Liver (tissue), 9 donors: Measurements from ENCODE around the gene SPATA2L. TPM values are rescaled to one million over a fixed set of nuclear protein-coding genes. Genes with fewer than 3 reads are reported as not detected.

Experiments used
- DNase-seq: peaks from one replicate; pipeline ENCODE4 v3.0.0-alpha.2; 2017; ENCODE audit warnings: low spot score
- H3K27ac ChIP-seq, 2 donors: one replicate each; pipeline ENCODE4 v1.7.0; 2013; ENCODE audit warnings: inconsistent platforms in 2 of 2, low read length in 2 of 2, control low read depth in 1 of 2, low read depth in 1 of 2, mild to moderate bottlenecking in 1 of 2
- H3K27me3 ChIP-seq, 4 donors: one replicate each; pipeline versions ENCODE4 v1.6.1 to v1.7.0; 2013; ENCODE audit warnings: low read length in 3 of 4, inconsistent platforms in 1 of 4, mild to moderate bottlenecking in 1 of 4, moderate library complexity in 1 of 4; ENCODE audit not compliant: control insufficient read depth in 4 of 4, insufficient read depth in 4 of 4
- H3K36me3 ChIP-seq, 4 donors: one replicate each; pipeline versions ENCODE4 v1.6.1 to v1.7.0; 2013; ENCODE audit warnings: low read length in 3 of 4, mild to moderate bottlenecking in 3 of 4, low read depth in 1 of 4, moderate library complexity in 1 of 4; ENCODE audit not compliant: control insufficient read depth in 4 of 4, insufficient read depth in 3 of 4
- H3K4me1 ChIP-seq, 4 donors: one replicate each; pipeline versions ENCODE4 v1.6.1 to v1.7.0; 2013; ENCODE audit warnings: low read length in 3 of 4, mild to moderate bottlenecking in 3 of 4, moderate library complexity in 1 of 4; ENCODE audit not compliant: control insufficient read depth in 4 of 4, insufficient read depth in 4 of 4
- H3K4me3 ChIP-seq, 3 donors: one replicate each; pipeline versions ENCODE4 v1.6.1 to v1.7.0; 2013; ENCODE audit warnings: low read length in 3 of 3, control low read depth in 1 of 3, low read depth in 1 of 3, mild to moderate bottlenecking in 1 of 3
- H3K9ac ChIP-seq, 2 donors: one replicate each; pipeline ENCODE4 v1.7.0; 2013; ENCODE audit warnings: low read length in 2 of 2, mild to moderate bottlenecking in 2 of 2, moderate library complexity in 2 of 2, control low read depth in 1 of 2, low read depth in 1 of 2
- H3K9me3 ChIP-seq, 4 donors: one replicate each; pipeline versions ENCODE4 v1.6.1 to v1.7.0; 2013; ENCODE audit warnings: low read length in 3 of 4; ENCODE audit not compliant: control insufficient read depth in 4 of 4
- EGR1 ChIP-seq, 2 donors: IDR thresholded peaks; 2 replicates each; pipeline ENCODE4 v1.6.1; 2016 to 2018; ENCODE audit warnings: antibody characterized with exemption in 2 of 2, low read depth in 2 of 2
- FOXA1 ChIP-seq: IDR thresholded peaks from 2 replicates; pipeline ENCODE4 v1.6.1; 2016; ENCODE audit warnings: antibody characterized with exemption
- FOXA2 ChIP-seq: IDR thresholded peaks from 2 replicates; pipeline ENCODE4 v1.6.1; 2016; ENCODE audit warnings: antibody characterized with exemption
- GABPA ChIP-seq, 2 donors: IDR thresholded peaks in 1 of 2; conservative IDR thresholded peaks in 1 of 2; 2 replicates each; pipeline ENCODE4 v1.6.1; 2016; ENCODE audit warnings: antibody characterized with exemption in 2 of 2, mild to moderate bottlenecking in 1 of 2, moderate library complexity in 1 of 2
- HNF4A ChIP-seq, 2 donors: conservative IDR thresholded peaks; 2 replicates each; pipeline ENCODE4 v1.6.1; 2016; ENCODE audit warnings: antibody characterized with exemption in 2 of 2, mild to moderate bottlenecking in 2 of 2
- HNF4G ChIP-seq: IDR thresholded peaks from 2 replicates; pipeline ENCODE4 v1.6.1; 2016; ENCODE audit warnings: antibody characterized with exemption
- JUND ChIP-seq, 2 donors: IDR thresholded peaks; 2 replicates each; pipeline ENCODE4 v1.6.1; 2016; ENCODE audit warnings: antibody characterized with exemption in 2 of 2
- RAD21 ChIP-seq, 2 donors: IDR thresholded peaks; 2 replicates each; pipeline ENCODE4 v1.6.1; 2016; ENCODE audit warnings: antibody characterized with exemption in 2 of 2, mild to moderate bottlenecking in 2 of 2
- RXRA ChIP-seq, 2 donors: IDR thresholded peaks; 2 replicates each; pipeline ENCODE4 v1.6.1; 2017 to 2018; ENCODE audit warnings: antibody characterized with exemption in 2 of 2, mild to moderate bottlenecking in 1 of 2
- SP1 ChIP-seq: IDR thresholded peaks from 2 replicates; pipeline ENCODE4 v1.6.1; 2018; ENCODE audit warnings: antibody characterized with exemption, mild to moderate bottlenecking
- TAF1 ChIP-seq: conservative IDR thresholded peaks from 2 replicates; pipeline ENCODE4 v1.6.1; 2016; ENCODE audit warnings: antibody characterized with exemption, mild to moderate bottlenecking
- YY1 ChIP-seq: IDR thresholded peaks from 2 replicates; pipeline ENCODE4 v1.6.1; 2016; ENCODE audit warnings: antibody characterized with exemption, mild to moderate bottlenecking
- WGBS: extraction: QIAGEN DNeasy Blood & Tissue Kit; methylation state at CpG from one replicate; pipeline ENCODE4 v1.1.7; 2013; 5-methylcytosine and 5-hydroxymethylcytosine counted together
- polyA plus RNA-seq, 2 donors: library from polyadenylated mRNA; stranded (reverse) in 1 of 2; unstranded in 1 of 2; fragments of 200-250 nt in 1 of 2; fragments of >200 nt in 1 of 2; fragmentation: Nextera tagmentation in 1 of 2; extraction: Ambion mirVana in 1 of 2; gene quantifications; one replicate each; pipeline versions ENCODE4 v1.2.1 to v1.2.3, GENCODE V29; 2013 to 2015
- total RNA-seq, 2 donors: library from RNA; depleted of rRNA; stranded (reverse); fragments of >200 nt; gene quantifications; one replicate each; pipeline ENCODE4 v1.2.3, GENCODE V29; 2014
- TF ChIP-seq, protein P1 (sequence below): IDR thresholded peaks from 2 replicates; pipeline ENCODE4 v1.6.1; 2016; ENCODE audit warnings: antibody characterized with exemption
- TF ChIP-seq, protein P2 (sequence below): IDR thresholded peaks from 2 replicates; pipeline ENCODE4 v1.6.1; 2016; ENCODE audit warnings: antibody characterized with exemption
- TF ChIP-seq, protein P3 (sequence below): fragments of 150-350 bp; IDR thresholded peaks from 2 replicates; pipeline ENCODE4 v1.5.1; 2017; ENCODE audit warnings: improper control_type of control experiment, low read depth, low read length; ENCODE audit not compliant: missing input control
- TF ChIP-seq, protein P4 (sequence below): IDR thresholded peaks from 2 replicates; pipeline ENCODE4 v1.6.1; 2016; ENCODE audit warnings: antibody characterized with exemption, mild to moderate bottlenecking
- donor health status: healthy.
- donor health status: healthy.
- donor health status: healthy.
- donor health status: healthy.
- donor health status: healthy.

SPATA2L gene
- total and polyA plus RNA-seq, 4 donors: 4.6 to 11.3 (median 6.9) TPM

DNA sequence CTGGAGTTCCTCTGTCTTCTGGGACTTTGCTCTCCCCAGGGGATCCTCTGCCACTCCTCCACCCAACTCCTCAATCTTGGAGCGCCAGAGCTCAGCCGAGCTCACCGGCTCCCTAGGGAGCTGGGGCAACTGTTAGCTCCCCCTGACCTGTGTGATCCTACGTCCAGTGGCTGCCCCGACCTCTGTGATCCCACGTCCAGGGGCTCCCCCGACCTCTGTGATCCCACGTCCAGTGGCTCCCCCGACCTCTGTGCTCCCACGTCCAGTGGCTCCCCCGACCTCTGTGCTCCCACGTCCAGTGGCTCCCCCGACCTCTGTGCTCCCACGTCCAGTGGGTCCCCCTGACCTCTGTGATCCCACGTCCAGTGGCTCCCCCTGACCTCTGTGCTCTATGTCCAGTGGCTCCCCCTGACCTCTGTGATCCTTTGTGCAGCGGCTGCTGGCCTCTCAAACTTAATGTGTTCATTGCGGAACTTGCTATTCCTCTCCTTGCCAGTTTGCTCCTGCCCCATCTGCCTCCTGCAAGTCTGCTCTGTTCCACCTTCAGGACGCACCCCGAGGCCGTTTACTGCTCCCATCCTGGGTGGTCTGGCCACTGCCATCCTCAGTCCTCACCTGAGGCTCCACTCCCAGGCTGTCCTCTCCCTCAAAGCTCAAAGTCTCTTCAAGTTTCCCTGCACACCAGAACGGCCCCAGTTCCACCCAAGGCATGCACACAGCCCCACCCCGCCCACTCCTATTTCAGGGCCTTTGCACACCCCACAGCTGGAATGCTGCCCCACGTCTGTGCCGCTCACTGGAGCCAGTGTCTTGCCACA is 16.4 kb upstream of the SPATA2L start:
- no peak overlapping the region for H3K27ac ChIP-seq
- no peak overlapping the region for H3K9ac ChIP-seq
- WGBS: 88% methylated on average over 24 of the region's 24 CpGs
- TF ChIP-seq YY1 (no peak), FOXA2 (no peak), RAD21 (IDR thresholded peaks at IDR 0.05) (no peak), HNF4G (no peak), HNF4A (conservative IDR thresholded peaks at IDR 0.05) (no peak), JUND (IDR thresholded peaks at IDR 0.05) (no peak), TAF1 (no peak), FOXA1 (no peak)
- TF ChIP-seq, protein P1, sequence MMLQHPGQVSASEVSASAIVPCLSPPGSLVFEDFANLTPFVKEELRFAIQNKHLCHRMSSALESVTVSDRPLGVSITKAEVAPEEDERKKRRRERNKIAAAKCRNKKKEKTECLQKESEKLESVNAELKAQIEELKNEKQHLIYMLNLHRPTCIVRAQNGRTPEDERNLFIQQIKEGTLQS: no peak
- TF ChIP-seq, protein P2, sequence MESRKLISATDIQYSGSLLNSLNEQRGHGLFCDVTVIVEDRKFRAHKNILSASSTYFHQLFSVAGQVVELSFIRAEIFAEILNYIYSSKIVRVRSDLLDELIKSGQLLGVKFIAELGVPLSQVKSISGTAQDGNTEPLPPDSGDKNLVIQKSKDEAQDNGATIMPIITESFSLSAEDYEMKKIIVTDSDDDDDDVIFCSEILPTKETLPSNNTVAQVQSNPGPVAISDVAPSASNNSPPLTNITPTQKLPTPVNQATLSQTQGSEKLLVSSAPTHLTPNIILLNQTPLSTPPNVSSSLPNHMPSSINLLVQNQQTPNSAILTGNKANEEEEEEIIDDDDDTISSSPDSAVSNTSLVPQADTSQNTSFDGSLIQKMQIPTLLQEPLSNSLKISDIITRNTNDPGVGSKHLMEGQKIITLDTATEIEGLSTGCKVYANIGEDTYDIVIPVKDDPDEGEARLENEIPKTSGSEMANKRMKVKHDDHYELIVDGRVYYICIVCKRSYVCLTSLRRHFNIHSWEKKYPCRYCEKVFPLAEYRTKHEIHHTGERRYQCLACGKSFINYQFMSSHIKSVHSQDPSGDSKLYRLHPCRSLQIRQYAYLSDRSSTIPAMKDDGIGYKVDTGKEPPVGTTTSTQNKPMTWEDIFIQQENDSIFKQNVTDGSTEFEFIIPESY: no peak
- TF ChIP-seq, protein P3, sequence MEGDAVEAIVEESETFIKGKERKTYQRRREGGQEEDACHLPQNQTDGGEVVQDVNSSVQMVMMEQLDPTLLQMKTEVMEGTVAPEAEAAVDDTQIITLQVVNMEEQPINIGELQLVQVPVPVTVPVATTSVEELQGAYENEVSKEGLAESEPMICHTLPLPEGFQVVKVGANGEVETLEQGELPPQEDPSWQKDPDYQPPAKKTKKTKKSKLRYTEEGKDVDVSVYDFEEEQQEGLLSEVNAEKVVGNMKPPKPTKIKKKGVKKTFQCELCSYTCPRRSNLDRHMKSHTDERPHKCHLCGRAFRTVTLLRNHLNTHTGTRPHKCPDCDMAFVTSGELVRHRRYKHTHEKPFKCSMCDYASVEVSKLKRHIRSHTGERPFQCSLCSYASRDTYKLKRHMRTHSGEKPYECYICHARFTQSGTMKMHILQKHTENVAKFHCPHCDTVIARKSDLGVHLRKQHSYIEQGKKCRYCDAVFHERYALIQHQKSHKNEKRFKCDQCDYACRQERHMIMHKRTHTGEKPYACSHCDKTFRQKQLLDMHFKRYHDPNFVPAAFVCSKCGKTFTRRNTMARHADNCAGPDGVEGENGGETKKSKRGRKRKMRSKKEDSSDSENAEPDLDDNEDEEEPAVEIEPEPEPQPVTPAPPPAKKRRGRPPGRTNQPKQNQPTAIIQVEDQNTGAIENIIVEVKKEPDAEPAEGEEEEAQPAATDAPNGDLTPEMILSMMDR: no peak
- TF ChIP-seq, protein P4, sequence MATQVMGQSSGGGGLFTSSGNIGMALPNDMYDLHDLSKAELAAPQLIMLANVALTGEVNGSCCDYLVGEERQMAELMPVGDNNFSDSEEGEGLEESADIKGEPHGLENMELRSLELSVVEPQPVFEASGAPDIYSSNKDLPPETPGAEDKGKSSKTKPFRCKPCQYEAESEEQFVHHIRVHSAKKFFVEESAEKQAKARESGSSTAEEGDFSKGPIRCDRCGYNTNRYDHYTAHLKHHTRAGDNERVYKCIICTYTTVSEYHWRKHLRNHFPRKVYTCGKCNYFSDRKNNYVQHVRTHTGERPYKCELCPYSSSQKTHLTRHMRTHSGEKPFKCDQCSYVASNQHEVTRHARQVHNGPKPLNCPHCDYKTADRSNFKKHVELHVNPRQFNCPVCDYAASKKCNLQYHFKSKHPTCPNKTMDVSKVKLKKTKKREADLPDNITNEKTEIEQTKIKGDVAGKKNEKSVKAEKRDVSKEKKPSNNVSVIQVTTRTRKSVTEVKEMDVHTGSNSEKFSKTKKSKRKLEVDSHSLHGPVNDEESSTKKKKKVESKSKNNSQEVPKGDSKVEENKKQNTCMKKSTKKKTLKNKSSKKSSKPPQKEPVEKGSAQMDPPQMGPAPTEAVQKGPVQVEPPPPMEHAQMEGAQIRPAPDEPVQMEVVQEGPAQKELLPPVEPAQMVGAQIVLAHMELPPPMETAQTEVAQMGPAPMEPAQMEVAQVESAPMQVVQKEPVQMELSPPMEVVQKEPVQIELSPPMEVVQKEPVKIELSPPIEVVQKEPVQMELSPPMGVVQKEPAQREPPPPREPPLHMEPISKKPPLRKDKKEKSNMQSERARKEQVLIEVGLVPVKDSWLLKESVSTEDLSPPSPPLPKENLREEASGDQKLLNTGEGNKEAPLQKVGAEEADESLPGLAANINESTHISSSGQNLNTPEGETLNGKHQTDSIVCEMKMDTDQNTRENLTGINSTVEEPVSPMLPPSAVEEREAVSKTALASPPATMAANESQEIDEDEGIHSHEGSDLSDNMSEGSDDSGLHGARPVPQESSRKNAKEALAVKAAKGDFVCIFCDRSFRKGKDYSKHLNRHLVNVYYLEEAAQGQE: no peak
- DNase-seq: no peak
- no peaks in the 10 kb centered on the region for H3K9me3 ChIP-seq
- peaks cover 5 to 19% (median 13%) of the 10 kb centered on the region in 4 donors for H3K4me1 ChIP-seq
- no peak overlapping the region for H3K4me3 ChIP-seq
- no peaks in the 10 kb centered on the region for H3K36me3 ChIP-seq
- H3K27me3 ChIP-seq: no peaks in the 10 kb centered on the region

DNA sequence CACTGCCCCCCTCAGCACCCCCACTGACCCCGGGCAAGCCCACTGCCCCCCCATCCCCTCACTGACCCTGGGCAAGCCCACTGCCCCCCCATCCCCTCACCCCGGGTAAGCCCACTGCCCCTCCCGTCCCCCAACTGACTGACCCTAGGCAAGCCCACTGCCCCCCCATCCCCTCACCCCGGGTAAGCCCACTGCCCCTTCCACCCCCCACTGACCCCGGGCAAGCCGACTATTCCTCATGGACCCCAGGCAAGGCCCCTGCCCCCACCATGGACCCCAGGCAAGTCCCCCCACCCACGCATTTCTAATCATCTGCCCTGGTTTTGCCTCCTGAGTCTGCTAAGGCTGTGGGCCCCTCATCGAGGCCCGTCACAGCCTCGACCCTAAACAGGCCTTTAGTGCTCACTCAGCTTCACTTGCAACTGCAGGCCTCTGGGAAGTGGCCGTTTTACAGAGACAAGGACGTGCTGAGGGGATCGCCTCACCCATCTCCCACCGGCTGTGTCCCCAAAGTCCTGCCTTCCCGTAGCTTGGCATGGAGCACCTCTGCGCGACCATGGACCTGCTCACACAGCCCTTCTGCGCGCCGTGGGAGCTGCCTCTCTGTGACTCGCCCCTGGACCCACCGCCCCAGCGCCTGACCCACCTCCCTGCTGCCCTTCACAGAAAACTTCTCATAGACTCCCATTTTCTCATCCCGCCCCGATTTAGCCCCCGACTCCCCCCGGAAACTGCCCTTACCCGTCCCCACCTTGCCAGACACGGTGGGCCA is 15.6 kb upstream of the SPATA2L start:
- Histone ChIP-seq H3K36me3 (no peaks in the 10 kb centered on the region), H3K4me3 (no peak overlapping the region), H3K4me1 (peaks cover 5 to 14% (median 7%) of the 10 kb centered on the region in 4 donors), H3K27me3 (no peaks in the 10 kb centered on the region), H3K27ac (no peak overlapping the region), H3K9me3 (no peaks in the 10 kb centered on the region), H3K9ac (no peak overlapping the region)
- WGBS: 93% methylated on average over 29 of the region's 29 CpGs
- DNase-seq: no peak
- no peak for TF ChIP-seq RXRA (IDR thresholded peaks at IDR 0.05)
- no peak for TF ChIP-seq JUND (IDR thresholded peaks at IDR 0.05)
- no peak for TF ChIP-seq RAD21 (IDR thresholded peaks at IDR 0.05)
- no peak for TF ChIP-seq FOXA1
- no peak for TF ChIP-seq FOXA2
- no peak for TF ChIP-seq TAF1
- TF ChIP-seq, protein P3: no peak
- TF ChIP-seq SP1: no peak
- TF ChIP-seq GABPA (IDR thresholded peaks at IDR 0.05 in 1 of 2, conservative IDR thresholded peaks at IDR 0.05 in 1 of 2): no peak
- TF ChIP-seq YY1: no peak
- TF ChIP-seq EGR1 (IDR thresholded peaks at IDR 0.05; ENCODE audit: low read depth in 2 of 2): no peak
- TF ChIP-seq, protein P1: no peak
- TF ChIP-seq, protein P2: no peak
- no peak for TF ChIP-seq HNF4G
